GM19351 (cell line): ENCODE measurements around the gene NALCN.

Source experiments
- ATAC-seq: cut with Tn5 transposase; IDR thresholded peaks from one replicate; pipeline ENCODE4 v1.9.1; 2021; ENCODE audit warnings: mild to moderate bottlenecking, moderate library complexity; ENCODE audit not compliant: unreplicated experiment

NALCN gene

GRCh38 chr13:101291646-101292515 lies 124.4 kb downstream of the NALCN start:
- ATAC-seq = no peak

GRCh38 chr13:101291206-101291605 lies 125.1 kb downstream of the NALCN start:
- ATAC-seq = no peak

DNA sequence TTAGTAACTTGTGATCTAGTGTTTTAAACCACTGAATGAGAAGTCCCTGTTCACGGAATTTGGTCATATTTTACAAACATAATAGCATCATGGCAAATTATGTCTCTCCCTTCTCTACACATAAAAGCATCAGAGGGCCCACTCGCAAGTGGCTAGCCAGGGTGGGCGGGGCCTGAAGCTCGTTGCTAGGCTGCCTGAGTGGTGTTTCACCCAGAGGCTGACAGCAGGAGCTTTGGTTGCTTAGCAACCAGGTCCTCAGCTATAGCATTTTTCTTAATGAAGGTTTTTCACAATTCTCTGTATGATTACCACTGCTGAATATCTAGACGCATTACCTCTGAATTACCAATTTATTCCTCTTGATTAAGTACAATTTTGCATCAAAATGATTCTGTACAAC lies 126.5 kb downstream of the NALCN start:
- ATAC-seq = peak; percentile 73

DNA sequence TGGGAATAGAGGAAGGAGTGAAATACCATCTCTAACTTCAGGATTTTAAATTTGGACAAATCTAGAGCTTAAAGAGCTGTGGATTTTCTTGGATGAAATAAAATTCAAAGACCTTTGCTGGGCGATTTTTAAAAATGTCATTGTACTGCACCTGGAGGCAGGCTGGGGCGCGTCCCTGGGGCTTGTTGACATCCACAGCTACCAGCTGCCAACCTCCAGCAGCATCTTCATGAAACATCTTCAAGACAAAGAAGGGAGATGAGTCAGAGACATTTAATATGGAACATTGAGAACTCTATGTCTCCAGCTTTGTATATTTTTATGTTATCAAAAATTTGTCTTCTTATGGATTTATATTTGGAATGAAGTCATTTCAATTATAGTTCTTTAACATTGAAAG lies 132.5 kb downstream of the NALCN start:
- ATAC-seq = no peak

- ATAC-seq = no peak
Measured at GRCh38 chr13:101272886-101273285, 143.4 kb downstream of the NALCN start.

- ATAC-seq = no peak
Measured at GRCh38 chr13:101271681-101272245, 144.5 kb downstream of the NALCN start.

GRCh38 chr13:101267656-101268055 lies 148.7 kb downstream of the NALCN start:
- no peak for ATAC-seq

GRCh38 chr13:101265934-101266333 lies 150.4 kb downstream of the NALCN start:
- no peak for ATAC-seq

- no peak for ATAC-seq
Measured at GRCh38 chr13:101264931-101265330, 151.4 kb downstream of the NALCN start.

DNA sequence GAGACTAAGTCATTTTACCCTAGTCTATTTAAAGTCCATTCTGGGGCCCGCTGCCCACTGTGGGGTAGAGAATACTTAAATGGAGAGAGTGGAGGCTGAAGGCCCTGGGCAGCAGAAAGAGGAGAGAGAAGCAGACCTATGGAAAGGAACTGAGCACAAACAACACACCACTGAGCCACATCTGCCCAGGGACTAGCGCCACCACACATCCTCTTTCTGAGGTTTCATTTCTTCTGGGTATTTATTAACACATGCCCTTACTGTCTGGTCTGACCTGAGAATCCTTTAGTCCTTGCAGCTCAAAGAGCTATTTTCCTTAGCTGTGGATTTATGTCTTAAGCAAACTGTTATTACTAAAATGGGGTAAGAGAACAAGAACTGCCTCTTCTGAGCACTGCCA lies 154.0 kb downstream of the NALCN start:
- peak; percentile 49 for ATAC-seq

- no peak for ATAC-seq
Measured at GRCh38 chr13:101258509-101258908, 157.8 kb downstream of the NALCN start.

- ATAC-seq = peak; percentile 99
Measured at GRCh38 chr13:101258071-101258470, 158.2 kb downstream of the NALCN start.

DNA sequence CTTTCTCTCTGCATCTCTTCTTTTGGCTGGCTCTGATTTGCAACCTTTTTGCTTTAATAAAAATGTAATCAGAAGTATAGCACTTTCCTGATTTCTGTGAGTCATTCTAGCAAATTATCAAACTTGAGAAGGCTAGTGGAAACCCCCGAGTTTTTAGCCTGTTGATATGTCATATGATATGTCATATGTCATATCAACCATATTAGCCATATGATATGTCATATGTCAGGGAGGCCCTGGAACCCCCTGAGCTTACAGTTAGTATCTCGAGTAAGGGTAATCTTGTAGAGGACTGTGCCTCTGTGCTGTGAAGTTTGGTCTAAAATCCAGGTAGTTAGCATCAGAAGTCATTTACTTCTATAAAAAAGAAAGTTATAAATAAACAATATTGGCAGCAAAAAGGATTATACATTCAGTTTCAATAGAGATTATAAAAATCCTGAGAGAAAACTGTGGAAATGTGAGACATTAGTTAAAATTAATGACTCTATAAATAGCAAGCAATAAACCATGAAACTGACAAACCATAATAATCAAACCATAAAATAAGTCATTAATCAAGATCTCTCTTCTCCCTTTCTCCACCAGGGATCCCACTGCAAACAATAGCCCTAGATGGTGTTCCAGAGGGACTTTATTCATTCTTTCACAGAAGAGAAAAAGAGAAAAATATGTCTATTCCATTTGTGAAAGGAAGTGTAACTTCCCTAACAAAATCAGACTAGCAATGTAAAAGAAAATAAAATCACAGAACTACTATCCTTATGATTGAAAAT lies 167.4 kb downstream of the NALCN start:
- ATAC-seq = no peak

DNA sequence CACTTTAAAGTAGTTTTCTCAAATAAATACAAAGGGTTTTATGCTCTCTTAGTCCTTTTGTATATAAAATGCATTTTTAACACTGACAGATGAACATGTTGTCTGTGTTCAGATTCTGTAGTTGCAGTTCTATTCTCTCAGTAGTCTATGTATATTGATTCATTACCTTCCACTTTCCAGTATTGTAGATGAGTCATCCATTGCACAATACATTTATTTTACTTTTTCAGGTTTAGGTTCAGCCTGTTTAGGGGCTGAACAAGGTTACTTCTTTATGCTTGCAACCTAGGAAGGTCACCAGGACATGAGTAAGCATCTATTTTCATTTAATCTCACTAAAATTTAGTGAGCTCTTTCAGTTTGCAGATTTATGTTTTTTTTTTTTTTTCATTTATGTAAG lies 173.6 kb downstream of the NALCN start:
- no peak for ATAC-seq

DNA sequence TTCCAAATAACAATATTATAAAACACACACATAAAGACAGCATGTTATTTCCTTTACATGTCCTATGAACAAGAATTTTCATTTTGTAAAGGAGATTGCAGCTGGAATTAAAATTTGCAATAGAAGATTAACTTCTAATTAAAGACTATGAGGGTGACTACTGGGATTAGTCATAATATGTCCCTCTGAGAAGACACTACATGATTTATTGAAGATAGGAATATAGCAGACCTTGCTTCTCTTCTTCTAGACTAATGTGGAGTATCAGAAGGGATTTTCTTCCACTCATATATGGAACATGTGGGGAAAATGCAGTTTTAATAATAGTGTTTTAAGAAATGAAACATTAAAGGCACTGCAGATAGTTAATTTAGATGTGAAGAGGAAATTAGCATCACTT lies 177.8 kb downstream of the NALCN start:
- no peak for ATAC-seq

DNA sequence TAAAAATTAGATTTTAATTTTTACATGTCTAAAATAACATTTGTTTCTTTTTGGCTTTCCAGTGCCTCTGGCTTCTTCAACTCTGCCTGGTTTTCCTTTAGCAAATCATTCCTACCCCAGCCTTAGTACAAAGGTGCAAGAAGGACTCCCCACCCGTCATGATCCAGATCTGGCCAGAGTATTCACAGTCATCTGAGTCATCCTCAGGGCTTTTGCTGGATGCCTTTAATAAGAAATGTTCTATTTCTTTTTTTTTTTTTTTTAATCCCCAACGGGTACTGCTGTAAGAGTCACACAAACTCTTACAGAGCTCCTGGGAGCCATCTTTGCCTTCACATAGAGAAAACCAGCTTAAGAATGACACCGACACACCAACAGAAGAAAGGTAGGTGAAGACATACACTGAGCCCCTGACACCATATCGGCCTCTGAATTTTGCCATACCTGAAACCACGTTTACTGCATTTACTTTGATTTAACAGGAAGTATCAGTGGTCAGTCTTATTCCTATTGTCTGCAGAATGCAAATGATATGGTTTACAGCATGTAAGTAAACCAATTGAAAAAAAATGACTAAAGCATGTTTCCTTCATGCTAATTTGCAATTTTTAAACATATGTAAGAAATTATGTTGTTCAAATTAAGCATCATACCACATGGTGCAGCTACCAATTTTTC lies 184.4 kb downstream of the NALCN start:
- ATAC-seq = peak; percentile 53

- ATAC-seq = no peak
Measured at GRCh38 chr13:101230271-101230890, 185.9 kb downstream of the NALCN start.

DNA sequence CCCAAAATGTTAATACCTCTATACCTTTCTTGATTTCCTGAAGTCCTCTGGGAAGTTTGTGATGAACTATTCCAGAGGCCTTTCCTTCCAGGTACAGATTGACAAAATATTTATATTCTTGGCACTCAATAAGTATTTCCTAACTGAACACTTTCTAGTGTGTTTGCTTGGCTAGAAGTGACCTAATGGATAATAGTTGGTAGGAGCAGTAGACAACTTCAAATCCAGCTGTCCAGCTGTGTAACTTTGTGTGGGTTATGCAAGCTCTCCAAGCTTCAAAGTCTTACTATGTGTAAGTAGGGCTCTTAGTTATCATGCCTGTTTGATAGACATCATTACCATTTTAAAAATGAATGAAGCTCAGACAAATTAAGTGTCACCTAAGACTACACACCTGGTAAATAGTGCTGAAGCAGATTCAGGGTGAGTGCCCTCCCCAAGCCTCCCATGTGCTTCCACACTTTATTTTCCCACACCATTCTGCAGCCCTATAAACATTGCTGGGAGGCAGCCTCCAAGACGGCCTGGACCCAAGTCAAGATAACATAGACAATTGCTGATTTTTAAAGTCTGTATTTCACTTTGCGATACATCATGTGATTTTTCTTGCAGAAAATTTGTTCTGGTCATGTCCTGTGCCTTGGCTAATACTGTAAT lies 196.6 kb downstream of the NALCN start:
- ATAC-seq = no peak

- ATAC-seq = no peak
Measured at GRCh38 chr13:101218484-101218883, 197.8 kb downstream of the NALCN start.

DNA sequence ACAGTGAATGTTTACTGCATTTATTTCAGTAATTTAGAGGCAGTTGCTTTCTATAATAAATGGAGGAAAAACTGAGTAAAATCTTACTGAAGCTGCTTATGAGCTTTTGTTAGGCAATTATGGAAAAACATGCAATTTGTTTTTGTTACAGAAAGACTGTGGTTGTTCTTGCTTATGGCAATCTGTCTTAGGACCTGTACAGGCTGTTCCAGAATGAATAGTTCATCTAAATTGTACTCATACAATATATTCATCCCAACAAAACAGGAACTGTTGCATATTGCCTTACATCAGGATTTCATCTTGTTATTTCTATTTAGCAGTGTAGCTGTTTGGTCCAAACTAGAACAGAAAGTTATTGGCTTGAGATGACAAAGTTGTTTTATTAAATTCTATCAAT lies 199.2 kb downstream of the NALCN start:
- ATAC-seq = no peak
